H1 (cell line): Measurements from ENCODE around the gene DHRS9. TPM values are rescaled to one million over a fixed set of nuclear protein-coding genes. Genes with fewer than 3 reads are reported as not detected.

Experiments
- CTCF ChIA-PET: fragments of 300-600 bp; sonication (Branson Sonifier 250); formaldehyde crosslinking; loops from one replicate; lab custom pipeline; 2021; ENCODE audit not compliant: partially characterized antibody; lab: Charles Lee
- POLR2A ChIA-PET: fragments of 300-600 bp; sonication (Branson Sonifier 250); formaldehyde crosslinking; loops from one replicate; lab custom pipeline; 2021; ENCODE audit warnings: inconsistent platforms; ENCODE audit not compliant: partially characterized antibody; lab: Charles Lee
- DNase-seq, 2 experiments: peaks; one replicate each; pipeline versions ENCODE4 v3.0.0 to v3.0.0-alpha.2; 2010 to 2022; ENCODE audit warnings: low spot score in 2 of 2, low read depth in 1 of 2, mixed read lengths in 1 of 2
- FAIRE-seq: peaks from 2 replicates; lab custom pipeline; 2011; peaks lifted over from hg19 to GRCh38; lab: Jason Lieb, UNC
- H2AFZ ChIP-seq: 2 replicates; pipeline ENCODE4 v1.8.1; 2012; ENCODE audit warnings: low read length, inconsistent platforms
- H2AK5ac ChIP-seq: 2 replicates; pipeline ENCODE4 v1.6.1; 2013; ENCODE audit warnings: low read depth, low read length
- H2BK120ac ChIP-seq: replicated peaks from 2 replicates; pipeline ENCODE3; 2013; ENCODE audit warnings: low read depth, low read length, inconsistent platforms
- H2BK12ac ChIP-seq: 2 replicates; pipeline ENCODE4 v1.6.1; 2013; ENCODE audit warnings: low read depth, low read length
- H2BK15ac ChIP-seq: 2 replicates; pipeline ENCODE4 v1.6.1; 2013; ENCODE audit warnings: low read length
- H2BK20ac ChIP-seq: 2 replicates; pipeline ENCODE4 v1.6.1; 2013; ENCODE audit warnings: low read length
- H2BK5ac ChIP-seq: 2 replicates; pipeline ENCODE4 v1.6.1; 2013; ENCODE audit warnings: low read depth, low read length
- H3K14ac ChIP-seq: 2 replicates; pipeline ENCODE4 v1.6.1; 2013; ENCODE audit warnings: inconsistent platforms; ENCODE audit not compliant: insufficient read length
- H3K18ac ChIP-seq: 2 replicates; pipeline ENCODE4 v1.6.1; 2013; ENCODE audit warnings: low read length; ENCODE audit errors: extremely low read depth
- H3K23ac ChIP-seq: 2 replicates; pipeline ENCODE4 v1.6.1; 2013; ENCODE audit warnings: inconsistent platforms; ENCODE audit not compliant: insufficient read length
- H3K23me2 ChIP-seq: 2 replicates; pipeline ENCODE4 v1.6.1; 2013; ENCODE audit warnings: low read depth, low read length
- H3K27ac ChIP-seq: 2 replicates; pipeline ENCODE4 v1.6.1; 2011; ENCODE audit warnings: low read depth, low read length, inconsistent platforms
- H3K27me3 ChIP-seq, 4 experiments: replicated peaks in 1 of 4; 1 replicate in 1 of 4; 2 replicates in 3 of 4; pipeline versions ENCODE4 v1.6.1 to v1.8.1; 2011 to 2013; ENCODE audit warnings: low read length in 3 of 4, mild to moderate bottlenecking in 3 of 4, inconsistent platforms in 2 of 4, mixed read lengths in 2 of 4, moderate library complexity in 1 of 4; ENCODE audit not compliant: control insufficient read depth in 3 of 4, insufficient read depth in 3 of 4; ENCODE audit errors: extremely low read depth in 1 of 4
- H3K36me3 ChIP-seq, 4 experiments: 2 replicates each; pipeline versions ENCODE4 v1.6.1 to v1.8.1; 2011 to 2013; ENCODE audit warnings: mild to moderate bottlenecking in 4 of 4, low read length in 3 of 4, moderate library complexity in 2 of 4, control low read depth in 1 of 4, inconsistent platforms in 1 of 4; ENCODE audit not compliant: insufficient read depth in 4 of 4, control insufficient read depth in 2 of 4
- H3K4ac ChIP-seq: replicated peaks from 2 replicates; pipeline ENCODE3; 2013; ENCODE audit warnings: low read length, low read depth, mixed read lengths, inconsistent platforms; ENCODE audit not compliant: insufficient read length
- H3K4me1 ChIP-seq, 4 experiments: replicated peaks in 1 of 4; 1 replicate in 1 of 4; 2 replicates in 3 of 4; pipeline versions ENCODE4 v1.6.1 to v1.8.1; 2011 to 2013; ENCODE audit warnings: low read length in 3 of 4, inconsistent platforms in 2 of 4, mixed read lengths in 1 of 4; ENCODE audit not compliant: insufficient read depth in 4 of 4, control insufficient read depth in 3 of 4
- H3K4me2 ChIP-seq, 2 experiments: 2 replicates each; pipeline versions ENCODE4 v1.6.1 to v1.8.1; 2011 to 2013; ENCODE audit warnings: low read depth in 2 of 2, low read length in 2 of 2, control low read depth in 1 of 2, inconsistent platforms in 1 of 2, mild to moderate bottlenecking in 1 of 2; ENCODE audit not compliant: insufficient read depth in 1 of 2
- H3K4me3 ChIP-seq, 4 experiments: fragments of 200-600, 300-600 bp in 1 of 4; sonication (generic), shearing (Covaris generic), sonication (Bioruptor Twin) in 1 of 4; 2 replicates each; pipeline versions ENCODE4 v1.5.1 to v1.8.1; 2011 to 2016; ENCODE audit warnings: low read length in 4 of 4, low read depth in 3 of 4, control low read depth in 2 of 4, inconsistent platforms in 2 of 4, mild to moderate bottlenecking in 2 of 4, mixed read lengths in 1 of 4, moderate library complexity in 1 of 4; ENCODE audit not compliant: insufficient read depth in 2 of 4; ENCODE audit errors: extremely low read depth in 1 of 4
- H3K56ac ChIP-seq: replicated peaks from 2 replicates; pipeline ENCODE3; 2013; ENCODE audit warnings: low read depth, mild to moderate bottlenecking, mixed read lengths, low read length, inconsistent platforms; ENCODE audit not compliant: insufficient read length
- H3K79me1 ChIP-seq: 2 replicates; pipeline ENCODE4 v1.6.1; 2013; ENCODE audit warnings: low read depth, low read length, control low read depth
- H3K79me2 ChIP-seq, 2 experiments: 2 replicates each; pipeline versions ENCODE4 v1.6.1 to v1.8.1; 2012 to 2013; ENCODE audit warnings: low read length in 2 of 2, mild to moderate bottlenecking in 2 of 2, inconsistent platforms in 1 of 2; ENCODE audit not compliant: insufficient read depth in 2 of 2, control insufficient read depth in 1 of 2
- H3K9ac ChIP-seq, 4 experiments: replicated peaks in 1 of 4; 1 replicate in 1 of 4; 2 replicates in 3 of 4; pipeline versions ENCODE4 v1.6.1 to v1.8.1; 2011 to 2013; ENCODE audit warnings: low read depth in 3 of 4, low read length in 3 of 4, control low read depth in 2 of 4, mild to moderate bottlenecking in 2 of 4, moderate library complexity in 2 of 4, inconsistent platforms in 1 of 4; ENCODE audit errors: extremely low read depth in 1 of 4
- H3K9me3 ChIP-seq, 2 experiments: 2 replicates each; pipeline versions ENCODE4 v1.6.1 to v1.8.1; 2012 to 2013; ENCODE audit warnings: mild to moderate bottlenecking in 2 of 2, moderate library complexity in 2 of 2, control low read depth in 1 of 2, inconsistent platforms in 1 of 2, low read depth in 1 of 2, low read length in 1 of 2, mixed read lengths in 1 of 2; ENCODE audit not compliant: insufficient read depth in 2 of 2
- H4K20me1 ChIP-seq, 2 experiments: replicated peaks in 1 of 2; 2 replicates each; pipeline versions ENCODE3 to v1.8.1; 2011 to 2013; ENCODE audit warnings: inconsistent platforms in 2 of 2, low read length in 2 of 2, mild to moderate bottlenecking in 1 of 2; ENCODE audit not compliant: insufficient read depth in 2 of 2, control insufficient read depth in 1 of 2
- H4K5ac ChIP-seq: 2 replicates; pipeline ENCODE4 v1.6.1; 2013; ENCODE audit warnings: low read length, low read depth, mixed read lengths, inconsistent platforms; ENCODE audit not compliant: insufficient read length
- H4K8ac ChIP-seq: 2 replicates; pipeline ENCODE4 v1.8.0; 2013; ENCODE audit warnings: mild to moderate bottlenecking, moderate library complexity, low read length, inconsistent platforms; ENCODE audit not compliant: insufficient read depth; ENCODE audit errors: extremely low read depth
- H4K91ac ChIP-seq: replicated peaks from 2 replicates; pipeline ENCODE3; 2013; ENCODE audit warnings: low read length, mixed read lengths, inconsistent platforms; ENCODE audit not compliant: insufficient read length
- CBX8 ChIP-seq: fragments of 300-800, 300-1000 bp; sonication (generic); IDR thresholded peaks from 2 replicates; pipeline ENCODE4 v1.7.1; 2016; ENCODE audit warnings: low read depth, low read length, borderline replicate concordance
- CEBPB ChIP-seq: IDR thresholded peaks from 2 replicates; pipeline ENCODE4 v1.6.1; 2012; ENCODE audit warnings: low read depth, low read length
- CREB1 ChIP-seq: IDR thresholded peaks from 2 replicates; pipeline ENCODE4 v1.6.1; 2012; ENCODE audit warnings: inconsistent platforms
- KDM4A ChIP-seq: IDR thresholded peaks from one replicate; pipeline ENCODE4 v1.7.1; 2012; ENCODE audit warnings: low read depth, mild to moderate bottlenecking, moderate library complexity, low read length, inconsistent platforms; ENCODE audit not compliant: severe bottlenecking
- NANOG ChIP-seq: IDR thresholded peaks from 2 replicates; pipeline ENCODE4 v1.6.1; 2011; ENCODE audit warnings: low read length, low read depth, mild to moderate bottlenecking, inconsistent platforms; ENCODE audit not compliant: insufficient read depth, poor library complexity, severe bottlenecking
- NRF1 ChIP-seq: IDR thresholded peaks from 2 replicates; pipeline ENCODE4 v1.6.1; 2011; ENCODE audit warnings: mild to moderate bottlenecking, low read depth, low read length, improper control_type of control experiment
- POLR2AphosphoS5 ChIP-seq: IDR thresholded peaks from 2 replicates; pipeline ENCODE4 v1.6.1; 2011; ENCODE audit warnings: low read depth, low read length
- SAP30 ChIP-seq: fragments of 300-600 bp; sonication (generic); IDR thresholded peaks from 2 replicates; pipeline ENCODE4 v1.7.1; 2012; ENCODE audit warnings: low read length, moderate library complexity, mild to moderate bottlenecking, inconsistent platforms; ENCODE audit not compliant: insufficient read depth, insufficient replicate concordance
- SIN3A ChIP-seq, 2 experiments: IDR thresholded peaks in 1 of 2; conservative IDR thresholded peaks in 1 of 2; 2 replicates each; pipeline ENCODE4 v1.6.1; 2011 to 2012; ENCODE audit warnings: low read length in 2 of 2, improper control_type of control experiment in 1 of 2, low read depth in 1 of 2, mild to moderate bottlenecking in 1 of 2
- SP1 ChIP-seq: IDR thresholded peaks from 2 replicates; pipeline ENCODE4 v1.6.1; 2011; ENCODE audit warnings: low read depth, low read length
- TAF1 ChIP-seq: IDR thresholded peaks from 2 replicates; pipeline ENCODE4 v1.6.1; 2011; ENCODE audit warnings: mild to moderate bottlenecking, low read depth, low read length
- TAF7 ChIP-seq: optimal IDR thresholded peaks from 2 replicates; pipeline ENCODE3; 2011; ENCODE audit warnings: low read depth, mild to moderate bottlenecking, inconsistent platforms, low read length, moderate library complexity, borderline replicate concordance
- WGBS, 2 experiments: shearing (Covaris generic) in 1 of 2; methylation state at CpG; one replicate each; pipeline versions ENCODE4 v1.1.6 to v1.1.7; 2013 to 2015; ENCODE audit warnings: low lambda C conversion rate in 2 of 2, mixed read lengths in 2 of 2, inconsistent platforms in 1 of 2, low coverage in 1 of 2, missing lambda C conversion rate in 1 of 2; ENCODE audit not compliant: insufficient replicate concordance in 2 of 2, insufficient coverage in 1 of 2, insufficient read length in 1 of 2; ENCODE audit errors: extremely low coverage in 1 of 2, missing lambda C conversion rate in 1 of 2; 5-methylcytosine and 5-hydroxymethylcytosine counted together
- polyA plus RNA-seq, 7 experiments: library from polyadenylated mRNA; depleted of rRNA in 3 of 7; stranded (reverse) in 5 of 7; unstranded in 2 of 7; fragments of >200 nt in 5 of 7; fragments of 200-250 nt in 2 of 7; gene quantifications; 1 replicate in 5 of 7; 2 replicates in 1 of 7; 4 replicates in 1 of 7; pipeline versions ENCODE4 v1.2.1 to v1.2.3, GENCODE V29; 2011 to 2013; ENCODE audit warnings: missing spikeins in 2 of 7, mixed read lengths in 2 of 7
- total RNA-seq: library from RNA; stranded (reverse); fragmentation: NEBNext Ultra II Directional; extraction: Animal tissue kit (Norgen Biotek cat#: 25700); gene quantifications from 2 replicates; pipeline ENCODE4 v1.2.1, GENCODE V29; 2021

The DHRS9 gene
- total and polyA plus RNA-seq, 2 of the 8 experiments (the other 6 are each of a cell fraction or from before 2014, with no cell fraction given), result not detected

GRCh38 chr2:169116327-169116726 is 47.0 kb downstream of the DHRS9 start:
- ChIA-PET POLR2A (no interaction called here), CTCF (interaction anchor here (1.0 to 2.1 kb wide), 3 partner anchors 8 to 22 kb away, joined by 3 to 7 read pairs (median 4); no protein-coding TSS in a partner anchor)
- H3K56ac ChIP-seq, result no peak overlapping the region
- H3K14ac ChIP-seq, result no peak overlapping the region
- H4K8ac ChIP-seq, result no peak overlapping the region
- no peak overlapping the region for H2BK12ac ChIP-seq
- H2AFZ ChIP-seq, result no peak overlapping the region
- no peaks in the 10 kb centered on the region for H3K79me2 ChIP-seq
- no peak overlapping the region for H3K27ac ChIP-seq
- no peak overlapping the region for H2BK120ac ChIP-seq
- no peak overlapping the region for H4K91ac ChIP-seq
- H2AK5ac ChIP-seq, result no peak overlapping the region
- DNase-seq, result no peak
- H3K36me3 ChIP-seq, result no peaks in the 10 kb centered on the region
- no peaks in the 10 kb centered on the region for H3K79me1 ChIP-seq
- no peaks in the 10 kb centered on the region for H4K20me1 ChIP-seq
- no peak overlapping the region for H2BK5ac ChIP-seq
- TF ChIP-seq CREB1, result no peak
- no peak for TF ChIP-seq SIN3A (conservative IDR thresholded peaks at IDR 0.05 in 1 of 2, IDR thresholded peaks at IDR 0.05 in 1 of 2; ENCODE audit: low read depth in 1 of 2, low read length in 2 of 2)
- TF ChIP-seq SAP30, result no peak
- no peak for TF ChIP-seq CEBPB
- TF ChIP-seq NRF1, result no peak
- no peak for TF ChIP-seq SP1
- TF ChIP-seq NANOG, result no peak
- no peak for TF ChIP-seq KDM4A
- no peak for TF ChIP-seq POLR2AphosphoS5
- TF ChIP-seq CBX8, result no peak
- no peak for TF ChIP-seq TAF1
- TF ChIP-seq TAF7, result no peak
- no peaks in the 10 kb centered on the region for H3K23me2 ChIP-seq
- peaks cover 0 to 3% (median 0%) of the 10 kb centered on the region in 4 experiments; a peak in 1 of 7 replicates for H3K4me1 ChIP-seq
- H3K9ac ChIP-seq, result no peak overlapping the region
- H2BK20ac ChIP-seq, result no peak overlapping the region
- FAIRE-seq, result no peak
- H2BK15ac ChIP-seq, result no peak overlapping the region
- no peak overlapping the region for H3K4me3 ChIP-seq
- H4K5ac ChIP-seq, result no peak overlapping the region
- H3K18ac ChIP-seq, result no peak overlapping the region
- H3K23ac ChIP-seq, result no peak overlapping the region
- H3K27me3 ChIP-seq, result no peaks in the 10 kb centered on the region
- H3K4me2 ChIP-seq, result no peak overlapping the region
- no peaks in the 10 kb centered on the region for H3K9me3 ChIP-seq
- no peak overlapping the region for H3K4ac ChIP-seq
- WGBS, 2 experiments, result 89% methylated on average over 2 of the region's 2 CpGs; no CpG with 5 or more reads in 1 of the 2 experiments
